Heart left ventricle (tissue), 16 donors: ENCODE data around the gene ENTPD1. TPM values are rescaled to one million over a fixed set of nuclear protein-coding genes. Genes with fewer than 3 reads are reported as not detected.
"Not testable (repeated sequence)": the region's sequence is repeated elsewhere in the genome, so short reads cannot be mapped to it uniquely, and the experiment has no call there.

Source experiments
- ATAC-seq, 4 donors: fragments of 200-7000 bp; cut with Tn5 transposase; one replicate each; pipeline ENCODE4 v1.9.1; 2020 to 2022; ENCODE audit warnings: moderate library complexity in 4 of 4, mild to moderate bottlenecking in 3 of 4, moderate number of reproducible peaks in 1 of 4
- DNase-seq, 5 donors: peaks; one replicate each; pipeline ENCODE4 v3.0.0-alpha.2; 2020
- H3K27ac ChIP-seq, 12 donors: fragments of 200-600 bp; sonication (generic) in 4 of 12; one replicate each; pipeline versions ENCODE4 v1.5.0 to v1.8.0; 2016 to 2022; ENCODE audit warnings: mild to moderate bottlenecking in 2 of 12
- H3K27me3 ChIP-seq, 9 donors: fragments of 200-600 bp; sonication (generic) in 2 of 9; one replicate each; pipeline versions ENCODE4 v1.5.1 to v1.8.0; 2016 to 2022; ENCODE audit warnings: mild to moderate bottlenecking in 3 of 9
- H3K36me3 ChIP-seq, 9 donors: fragments of 200-600 bp; sonication (generic) in 2 of 9; one replicate each; pipeline versions ENCODE4 v1.5.0 to v1.8.0; 2018 to 2022; ENCODE audit warnings: mild to moderate bottlenecking in 2 of 9
- H3K4me1 ChIP-seq, 12 donors: fragments of 200-600 bp; sonication (generic) in 4 of 12; one replicate each; pipeline versions ENCODE4 v1.5.0 to v1.8.0; 2016 to 2022; ENCODE audit warnings: mild to moderate bottlenecking in 3 of 12
- H3K4me3 ChIP-seq, 12 donors: fragments of 200-600 bp; sonication (generic) in 4 of 12; one replicate each; pipeline versions ENCODE4 v1.5.0 to v1.8.0; 2017 to 2022; ENCODE audit warnings: mild to moderate bottlenecking in 9 of 12, moderate library complexity in 4 of 12
- H3K9me3 ChIP-seq, 12 donors: fragments of 200-600 bp; sonication (generic) in 4 of 12; one replicate each; pipeline versions ENCODE4 v1.5.0 to v1.8.0; 2016 to 2022; ENCODE audit warnings: mild to moderate bottlenecking in 1 of 12
- CTCF ChIP-seq, 12 donors: fragments of 200-600 bp; sonication (generic) in 4 of 12; IDR thresholded peaks; one replicate each; pipeline versions ENCODE4 v1.5.0 to v1.8.0; 2018 to 2022; ENCODE audit warnings: antibody characterized with exemption in 12 of 12, mild to moderate bottlenecking in 5 of 12
- POLR2A ChIP-seq, 2 donors: fragments of 450-650 bp; IDR thresholded peaks; one replicate each; pipeline ENCODE4 v1.6.1; 2017; ENCODE audit warnings: antibody characterized with exemption in 2 of 2, mild to moderate bottlenecking in 2 of 2, moderate library complexity in 2 of 2
- WGBS, 4 donors: extraction: QIAGEN DNeasy Blood & Tissue Kit in 2 of 4; methylation state at CpG; one replicate each; pipeline versions ENCODE4 v1.1.5 to v1.1.7; 2013 to 2018; 5-methylcytosine and 5-hydroxymethylcytosine counted together
- intact Hi-C, 10 donors: fragments of 100-400 bp; cut with DNase I; formaldehyde crosslinking; loops; one replicate each; pipeline versions ENCODE4 v1.11.1 to v1.14.2; 2022
- polyA plus RNA-seq, 2 donors: library from polyadenylated mRNA; stranded (reverse); fragments of 200-250 nt; gene quantifications; one replicate each; pipeline ENCODE4 v1.2.3, GENCODE V29; 2013
- total RNA-seq, 9 donors: library from RNA; depleted of rRNA in 2 of 9; stranded (reverse); fragments of >200 nt in 2 of 9; fragmentation: NEBNext Ultra II Directional in 3 of 9; extraction: Animal tissue kit (Norgen Biotek cat#: 25700) in 3 of 9; gene quantifications; one replicate each; pipeline versions ENCODE4 v1.1.0 to v1.2.4, GENCODE V29; 2016 to 2023
- donor health status: ischemic (EF 13 %, LVEDD 7.1; RV severe dilation, severe dysfunction).
- donor health status: healthy with polysubstance abuse.
- donor health status: DM: no; HTN: yes; CAD: no.
- donor health status: DM: no; HTN: no; CAD: no.
- donor health status: ischemic (EF 25% LVEDD 6.9; RV normal size, moderate dysfunction).
- donor health status: ischemic (EF 25% LVEDD 5.7; RV mildly dilated, moderate dysfunction).
- donor health status: healthy.
- donor health status: DM: yes; HTN: yes; CAD: no.
- donor health status: ischemic (EF 35%, LVEDD 5.7; RV mildly dilated, moderate dysfunction).
- donor health status: nonischemic (EF 11% LVEDD 7.7; RV severe dilation, severe dysfunction).
- donor health status: DM: yes; HTN: yes; CAD: no.
- donor health status: PGD.
- donor health status: ischemic (EF 29% LVEDD 5.4; RV normal size, mild dysfunction).
- donor health status: nonischemic (EF 23%, LVEDD 6.1; RV moderate dilation, normal function).

The ENTPD1 gene
- total and polyA plus RNA-seq, 11 donors = 3.3 to 23.2 (median 7.6) TPM

DNA sequence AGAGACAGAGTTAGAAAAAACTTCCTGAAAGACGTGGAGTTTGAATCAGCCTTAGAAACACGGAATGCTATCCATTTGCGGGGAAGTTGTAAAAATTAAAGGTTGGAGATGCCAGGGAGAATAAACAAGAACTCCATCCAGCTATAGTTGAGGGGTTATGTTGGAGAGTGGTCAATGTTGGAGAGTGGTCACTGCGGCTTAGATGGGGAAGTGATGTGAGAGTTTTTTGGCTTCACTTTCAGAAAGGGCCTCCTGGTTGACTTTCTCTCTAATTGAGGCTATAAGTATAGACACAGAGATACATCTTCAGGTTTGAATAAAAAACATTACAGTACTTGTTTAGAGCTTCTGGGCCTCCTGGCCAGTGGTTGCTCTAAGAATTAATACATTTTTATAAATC is 152.5 kb downstream of the ENTPD1 start:
- DNase-seq (no peak), ATAC-seq (no peak)
- Histone ChIP-seq H3K4me3 (peak overlapping the region in 8 of 12 donors; percentile 65 to 79 (median 76)), H3K9me3 (no peaks in the 10 kb centered on the region), H3K27me3 (no peaks in the 10 kb centered on the region), H3K36me3 (peaks cover 0 to 9% (median 3%) of the 10 kb centered on the region in 9 donors), H3K4me1 (peaks cover 0 to 10% (median 2%) of the 10 kb centered on the region in 12 donors), H3K27ac (no peak overlapping the region)
- TF ChIP-seq POLR2A (IDR thresholded peaks at IDR 0.05) = no peak
- no peak for TF ChIP-seq CTCF (IDR thresholded peaks at IDR 0.05)
- intact Hi-C loops = no loop called here
- 57 to 60% (median 59%) methylated on average over 4 of the region's 4 CpGs for WGBS, 4 donors

- Histone ChIP-seq H3K4me3 (no peak overlapping the region), H3K36me3 (no peaks in the 10 kb centered on the region), H3K27ac (no peak overlapping the region), H3K9me3 (no peaks in the 10 kb centered on the region), H3K4me1 (peaks cover 0 to 10% (median 2%) of the 10 kb centered on the region in 12 donors), H3K27me3 (no peaks in the 10 kb centered on the region)
- 95 to 100% (median 98%) methylated on average over 2 of the region's 2 CpGs for WGBS, 4 donors
- no peak for TF ChIP-seq POLR2A (IDR thresholded peaks at IDR 0.05)
- no peak for TF ChIP-seq CTCF (IDR thresholded peaks at IDR 0.05)
- ATAC-seq (no peak), DNase-seq (no peak)
- intact Hi-C loops = no loop called here
These were observed 153.6 kb downstream of the ENTPD1 start for GRCh38 chr10:95909561-95909960.

GRCh38 chr10:95916039-95916438 is 160.1 kb downstream of the ENTPD1 start:
- ATAC-seq, H3K27me3 ChIP-seq, H3K4me3 ChIP-seq, DNase-seq, intact Hi-C loops, H3K36me3 ChIP-seq, H3K4me1 ChIP-seq, H3K27ac ChIP-seq, H3K9me3 ChIP-seq: not testable (repeated sequence)

Other genes starting within 250 kb of the ENTPD1 start
- 1,000 to 10,000 TPM in 5 of 9 donors, 100 to 1,000 TPM in 4; 380 to 1,440 (median 1,065) TPM for gene SORBS1, start 194.8 kb upstream of the ENTPD1 start, total RNA-seq
- 100 to 1,000 TPM; 355 to 380 TPM for gene SORBS1, start 194.8 kb upstream of the ENTPD1 start, polyA plus RNA-seq
- gene ALDH18A1, start 99.5 kb upstream of the ENTPD1 start, total RNA-seq = 10 to 100 TPM in 7 of 9 donors, 1 to 10 TPM in 2; 8.4 to 25.9 (median 14.8) TPM
- gene ALDH18A1, start 99.5 kb upstream of the ENTPD1 start, polyA plus RNA-seq = 10 to 100 TPM in 1 of 2 donors, 1 to 10 TPM in 1; 4.2 to 11.2 TPM
- 10 to 100 TPM in 7 of 9 donors, 1 to 10 TPM in 2; 9.0 to 20.6 (median 12.3) TPM for gene TCTN3, start 62.2 kb upstream of the ENTPD1 start, total RNA-seq
- 10 to 100 TPM in 1 of 2 donors, 1 to 10 TPM in 1; 4.5 to 22.7 TPM for gene TCTN3, start 62.2 kb upstream of the ENTPD1 start, polyA plus RNA-seq
- gene CC2D2B, start 151.8 kb downstream of the ENTPD1 start, total RNA-seq = 1 to 10 TPM in 2 of 9 donors, under 1 TPM in 7; 0.48 to 1.5 (median 0.69) TPM
- under 1 TPM; 0.15 to 0.42 TPM for gene CC2D2B, start 151.8 kb downstream of the ENTPD1 start, polyA plus RNA-seq